ENCODE results near the gene KPNA1. TPM values are rescaled to one million over a fixed set of nuclear protein-coding genes. Genes with fewer than 3 reads are reported as not detected.
A peak's percentile ranks its signal among the peaks of the same experiment; 100 is the strongest.

The KPNA1 gene
- total and polyA plus RNA-seq, 2 of the 13 experiments (the other 11 are each of a cell fraction or from before 2014, with no cell fraction given): 15.4 to 30.0 TPM

GRCh38 chr3:122392868-122393844 is 121.6 kb downstream of the KPNA1 start (continued):
- TF ChIP-seq SOX13 (IDR thresholded peaks at IDR 0.05) (no peak), SOX13 (CRISPR knock-in tag; conservative IDR thresholded peaks at IDR 0.05 in 1 of 2, IDR thresholded peaks at IDR 0.05 in 1 of 2) (0 out of 4 replicates have a peak, but pooled peaks of 1 of the 2 experiments have one; percentile 6), KAT8 (CRISPR knock-in tag; IDR thresholded peaks at IDR 0.05) (0 out of 2 replicates have a peak, but pooled peaks have one; percentile 27), ZNF747 (CRISPR knock-in tag; IDR thresholded peaks at IDR 0.05; ENCODE audit: borderline replicate concordance) (no peak), TSC22D2 (CRISPR knock-in tag; IDR thresholded peaks at IDR 0.05; ENCODE audit: borderline replicate concordance) (no peak), STAG1 (CRISPR knock-in tag; IDR thresholded peaks at IDR 0.05) (peak; percentile 67), ZNF343 (CRISPR knock-in tag; IDR thresholded peaks at IDR 0.05) (no peak), YY1 (IDR thresholded peaks at IDR 0.05; ENCODE audit: insufficient read depth, insufficient replicate concordance, low read depth, low read length) (no peak), SIN3B (IDR thresholded peaks at IDR 0.05; ENCODE audit: low read length) (no peak), PAX8 (CRISPR knock-in tag; IDR thresholded peaks at IDR 0.05; ENCODE audit: borderline replicate concordance) (no peak), FOXM1 (CRISPR knock-in tag; IDR thresholded peaks at IDR 0.05) (no peak), PRDM10 (CRISPR knock-in tag; IDR thresholded peaks at IDR 0.05; ENCODE audit: low read depth) (no peak), RAD21 (CRISPR knock-in tag; IDR thresholded peaks at IDR 0.05) (peak; percentile 42; the same call in 1 of the 2 replicates), ELF3 (CRISPR knock-in tag; IDR thresholded peaks at IDR 0.05) (peak; percentile 47; the same call in 1 of the 2 replicates), SMC3 (IDR thresholded peaks at IDR 0.05; ENCODE audit: low read length) (peak; percentile 47; the same call in 1 of the 2 replicates), CHD2 (IDR thresholded peaks at IDR 0.05; ENCODE audit: low read depth, low read length) (no peak)
- TF ChIP-seq, protein P1, sequence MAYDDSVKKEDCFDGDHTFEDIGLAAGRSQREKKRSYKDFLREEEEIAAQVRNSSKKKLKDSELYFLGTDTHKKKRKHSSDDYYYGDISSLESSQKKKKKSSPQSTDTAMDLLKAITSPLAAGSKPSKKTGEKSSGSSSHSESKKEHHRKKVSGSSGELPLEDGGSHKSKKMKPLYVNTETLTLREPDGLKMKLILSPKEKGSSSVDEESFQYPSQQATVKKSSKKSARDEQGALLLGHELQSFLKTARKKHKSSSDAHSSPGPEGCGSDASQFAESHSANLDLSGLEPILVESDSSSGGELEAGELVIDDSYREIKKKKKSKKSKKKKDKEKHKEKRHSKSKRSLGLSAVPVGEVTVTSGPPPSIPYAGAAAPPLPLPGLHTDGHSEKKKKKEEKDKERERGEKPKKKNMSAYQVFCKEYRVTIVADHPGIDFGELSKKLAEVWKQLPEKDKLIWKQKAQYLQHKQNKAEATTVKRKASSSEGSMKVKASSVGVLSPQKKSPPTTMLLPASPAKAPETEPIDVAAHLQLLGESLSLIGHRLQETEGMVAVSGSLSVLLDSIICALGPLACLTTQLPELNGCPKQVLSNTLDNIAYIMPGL (CRISPR knock-in tag; IDR thresholded peaks at IDR 0.05; ENCODE audit: borderline replicate concordance in 1 of 2, low read depth in 1 of 2): 0 out of 4 replicates have a peak, but pooled peaks of 1 of the 2 experiments have one; percentile 31
- TF ChIP-seq, protein P2, sequence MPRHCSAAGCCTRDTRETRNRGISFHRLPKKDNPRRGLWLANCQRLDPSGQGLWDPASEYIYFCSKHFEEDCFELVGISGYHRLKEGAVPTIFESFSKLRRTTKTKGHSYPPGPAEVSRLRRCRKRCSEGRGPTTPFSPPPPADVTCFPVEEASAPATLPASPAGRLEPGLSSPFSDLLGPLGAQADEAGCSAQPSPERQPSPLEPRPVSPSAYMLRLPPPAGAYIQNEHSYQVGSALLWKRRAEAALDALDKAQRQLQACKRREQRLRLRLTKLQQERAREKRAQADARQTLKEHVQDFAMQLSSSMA (CRISPR knock-in tag; IDR thresholded peaks at IDR 0.05): no peak

Measured in HepG2 (cell line).